ENCODE measurements around the gene NASP. TPM values are rescaled to one million over a fixed set of nuclear protein-coding genes. Genes with fewer than 3 reads are reported as not detected.

Gene NASP
- total RNA-seq, 1 experiment from 2014 or later = 201 TPM

DNA sequence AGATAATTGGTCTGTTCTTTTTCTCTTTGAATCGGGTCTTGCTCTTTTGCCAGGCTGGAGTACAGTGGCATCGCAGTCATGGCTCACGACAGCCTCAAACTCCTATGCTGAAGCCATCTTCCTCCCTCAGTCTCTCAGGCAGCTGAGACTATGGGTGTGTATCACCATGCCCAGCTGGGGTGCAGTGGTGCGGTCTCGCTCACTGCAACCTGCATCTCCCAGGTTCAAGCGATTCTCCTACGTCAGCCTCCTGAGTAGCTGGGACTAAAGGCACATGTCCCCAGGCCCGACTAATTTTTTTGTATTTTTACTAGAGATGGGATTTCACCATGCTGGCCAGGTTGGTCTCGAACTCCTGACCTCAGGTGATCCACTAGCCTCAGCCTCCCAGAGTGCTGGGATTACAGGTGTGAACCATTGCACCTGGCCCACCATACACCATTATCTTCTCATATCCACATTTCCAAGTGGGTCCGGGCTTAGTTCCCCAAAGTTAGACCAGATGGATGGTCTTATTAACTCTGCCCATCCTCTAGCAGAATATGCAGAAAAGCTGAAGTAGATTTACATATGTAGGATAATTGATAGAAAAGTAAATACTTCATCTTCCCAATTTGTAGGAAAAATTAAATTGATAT is 26.9 kb downstream of the NASP start:
- DNase-seq (ENCODE audit: low spot score) = no peak
- in situ Hi-C loops (cut with HindIII; ENCODE audit: low sequenced_read_pairs) = no loop called here

DNA sequence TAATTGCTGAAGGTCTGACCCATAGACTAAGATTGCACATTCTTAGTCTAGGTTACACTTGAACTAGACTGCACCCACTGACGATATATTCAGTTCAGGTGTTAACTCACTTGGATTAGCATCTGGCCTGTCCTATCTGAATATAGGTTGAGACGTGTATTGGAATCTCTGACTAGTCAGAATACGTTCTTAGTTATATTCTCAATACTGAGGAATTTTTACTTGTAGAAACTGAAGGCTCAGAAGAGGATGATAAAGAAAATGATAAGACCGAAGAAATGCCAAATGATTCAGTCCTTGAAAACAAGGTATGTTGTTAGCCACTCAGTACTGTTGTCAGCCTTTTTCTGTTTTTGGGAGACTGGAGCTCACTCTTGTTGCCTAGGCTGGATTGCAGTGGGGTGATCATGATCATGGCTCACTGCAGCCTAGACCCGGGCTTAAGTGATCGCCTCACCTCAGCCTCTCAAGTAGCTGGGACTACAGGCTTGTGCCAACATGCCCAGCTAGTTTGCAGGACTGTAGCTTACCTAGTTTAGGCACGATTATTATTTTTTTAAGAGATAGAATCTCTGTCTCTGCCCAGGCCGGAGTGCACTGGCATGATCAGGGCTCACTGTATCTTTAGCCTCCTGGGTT is 29.2 kb downstream of the NASP start:
- no peak for DNase-seq (ENCODE audit: low spot score)
- in situ Hi-C loops (cut with HindIII; ENCODE audit: low sequenced_read_pairs) = no loop called here

DNA sequence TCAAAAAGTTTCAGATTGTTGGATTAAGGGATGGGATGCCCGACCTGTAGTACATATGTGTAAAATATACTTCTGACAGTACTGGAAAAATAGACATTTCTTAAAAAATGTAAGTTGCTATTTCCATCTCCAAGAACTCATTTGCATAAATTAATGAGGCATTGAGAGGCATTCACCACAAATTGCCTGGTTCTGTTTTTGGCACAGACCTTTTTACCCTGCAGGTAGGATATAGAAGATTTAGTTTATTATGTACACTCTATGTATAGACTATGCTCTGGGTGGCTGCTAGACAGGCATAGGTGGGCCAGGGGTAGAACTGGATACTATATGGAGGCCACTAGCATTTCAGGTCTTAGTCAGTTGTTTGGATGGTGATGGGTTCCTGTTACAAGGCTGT is 32.0 kb downstream of the NASP start:
- DNase-seq (ENCODE audit: low spot score) = no peak
- in situ Hi-C loops (cut with HindIII; ENCODE audit: low sequenced_read_pairs) = no loop called here

DNA sequence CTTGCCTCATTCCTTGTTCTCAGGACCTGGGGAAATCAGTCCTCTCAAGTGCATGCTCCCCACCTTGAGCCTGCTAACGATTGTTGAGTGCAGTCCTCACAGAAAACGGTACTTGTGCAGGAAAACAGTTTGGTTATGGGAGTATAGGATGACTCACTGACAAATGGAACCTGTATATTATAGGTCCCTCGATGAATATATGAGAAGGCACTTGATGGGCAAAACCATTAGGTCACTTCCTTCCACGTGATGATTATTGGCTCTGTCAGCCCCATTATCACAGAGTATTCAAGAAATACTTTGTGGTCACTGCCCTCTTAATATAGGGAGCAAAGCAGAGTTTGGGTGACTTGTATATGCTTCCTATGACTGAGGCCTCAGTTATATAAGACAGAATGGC is 33.8 kb downstream of the NASP start:
- in situ Hi-C loops (cut with HindIII; ENCODE audit: low sequenced_read_pairs) = no loop called here
- DNase-seq (ENCODE audit: low spot score) = no peak

DNA sequence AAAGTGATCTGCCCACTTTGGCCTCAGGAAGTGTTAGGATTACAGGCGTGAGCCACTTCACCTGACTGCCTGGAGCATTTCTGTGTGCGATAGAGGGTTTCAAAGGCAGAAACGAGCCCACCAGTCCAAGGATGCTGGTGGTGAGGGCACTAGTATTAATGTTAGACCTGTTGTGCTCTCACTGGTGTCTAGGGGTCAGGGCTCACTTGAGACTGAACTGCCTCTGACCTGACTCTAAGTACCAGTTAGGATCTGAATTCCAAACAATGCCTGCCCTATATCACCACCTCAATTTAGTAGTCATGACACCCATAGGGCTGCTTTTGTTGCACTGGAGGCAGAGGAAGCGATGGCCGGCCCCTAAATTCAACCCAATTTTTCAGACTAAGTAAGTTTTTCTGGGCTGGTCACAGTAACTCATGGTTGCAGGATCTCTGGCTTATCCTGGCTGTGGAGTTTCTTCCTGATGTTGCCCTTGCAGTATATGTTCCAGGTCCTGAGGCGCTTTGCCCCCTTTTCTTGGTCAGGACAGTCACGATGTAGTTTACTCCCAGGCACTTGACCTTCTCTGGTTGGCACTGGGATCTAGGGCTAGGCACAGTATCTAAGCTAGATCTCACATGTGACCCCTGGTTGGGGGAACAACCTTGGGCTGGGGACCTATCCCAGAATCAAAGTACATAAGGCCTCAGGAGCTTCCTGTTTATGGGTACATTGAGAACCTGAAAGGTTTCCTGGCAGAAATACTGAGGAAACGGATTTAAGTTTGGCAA is 35.5 kb downstream of the NASP start:
- in situ Hi-C loops (cut with HindIII; ENCODE audit: low sequenced_read_pairs) = no loop called here

DNA sequence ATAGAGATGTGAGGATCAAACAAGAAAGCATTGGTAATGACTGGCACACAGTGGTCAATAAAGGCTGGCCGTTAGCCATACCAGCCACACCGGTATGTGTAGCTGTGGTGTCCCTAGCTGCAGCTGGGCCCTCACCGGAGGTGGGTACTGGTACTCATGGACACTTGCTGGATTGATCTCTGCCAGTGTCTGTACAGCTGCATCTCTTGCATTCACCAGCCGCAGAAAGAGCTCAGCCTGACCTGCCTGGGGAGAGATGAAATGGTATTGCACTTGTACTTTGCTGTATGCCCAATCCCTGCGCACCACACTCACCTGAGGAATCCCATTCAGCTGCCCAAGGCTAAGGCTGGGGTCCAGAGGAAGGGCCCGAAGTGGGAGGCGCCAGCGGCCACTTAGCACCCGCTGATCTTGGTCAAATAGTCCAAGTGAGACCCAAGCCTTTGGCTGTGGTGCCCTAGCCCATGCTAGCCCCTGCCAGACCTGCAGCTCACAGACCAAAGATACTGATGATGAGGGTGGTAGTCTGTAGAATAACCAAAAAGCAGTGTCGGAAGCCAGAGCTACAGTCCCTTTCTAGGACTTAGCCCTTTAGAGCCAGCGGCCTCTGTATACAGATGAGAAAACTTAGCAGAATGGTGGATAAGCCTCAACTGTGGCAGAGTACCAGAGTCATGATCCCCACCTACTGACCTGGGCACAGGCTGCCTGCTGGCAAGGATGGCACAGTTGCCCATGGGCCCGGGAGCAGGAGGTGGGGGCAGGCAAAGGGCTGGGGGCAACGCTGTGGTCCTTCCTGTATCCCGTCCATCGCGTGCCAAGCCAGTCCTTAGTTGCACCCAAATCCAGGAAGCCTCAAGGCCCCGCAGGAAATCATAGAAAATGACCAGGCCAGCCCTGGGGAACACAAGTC is 37.0 kb downstream of the NASP start:
- in situ Hi-C loops (cut with HindIII; ENCODE audit: low sequenced_read_pairs) = no loop called here
- no peak for DNase-seq (ENCODE audit: low spot score)

More for the DNA sequence above, 35.5 kb downstream of the NASP start:
- DNase-seq (ENCODE audit: low spot score) = no peak

DNA sequence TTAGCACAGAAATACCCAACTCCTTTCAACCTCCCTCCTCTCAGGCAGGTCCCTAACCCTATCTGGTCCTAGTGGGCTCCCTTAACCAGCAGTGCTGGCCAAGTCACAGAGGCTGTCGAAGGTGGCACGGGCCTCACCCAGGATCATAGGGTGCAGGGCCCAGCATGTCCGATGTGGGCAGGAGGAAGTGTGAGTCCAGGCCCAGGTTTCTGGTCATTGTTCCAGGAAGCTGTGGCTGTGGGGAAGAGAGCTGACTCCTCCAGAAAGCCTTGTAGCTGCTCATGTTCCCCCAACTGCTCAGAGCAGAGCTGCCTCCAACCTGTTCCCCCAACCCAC is 37.6 kb downstream of the NASP start:
- in situ Hi-C loops (cut with HindIII; ENCODE audit: low sequenced_read_pairs) = no loop called here
- DNase-seq (ENCODE audit: low spot score) = no peak

DNA sequence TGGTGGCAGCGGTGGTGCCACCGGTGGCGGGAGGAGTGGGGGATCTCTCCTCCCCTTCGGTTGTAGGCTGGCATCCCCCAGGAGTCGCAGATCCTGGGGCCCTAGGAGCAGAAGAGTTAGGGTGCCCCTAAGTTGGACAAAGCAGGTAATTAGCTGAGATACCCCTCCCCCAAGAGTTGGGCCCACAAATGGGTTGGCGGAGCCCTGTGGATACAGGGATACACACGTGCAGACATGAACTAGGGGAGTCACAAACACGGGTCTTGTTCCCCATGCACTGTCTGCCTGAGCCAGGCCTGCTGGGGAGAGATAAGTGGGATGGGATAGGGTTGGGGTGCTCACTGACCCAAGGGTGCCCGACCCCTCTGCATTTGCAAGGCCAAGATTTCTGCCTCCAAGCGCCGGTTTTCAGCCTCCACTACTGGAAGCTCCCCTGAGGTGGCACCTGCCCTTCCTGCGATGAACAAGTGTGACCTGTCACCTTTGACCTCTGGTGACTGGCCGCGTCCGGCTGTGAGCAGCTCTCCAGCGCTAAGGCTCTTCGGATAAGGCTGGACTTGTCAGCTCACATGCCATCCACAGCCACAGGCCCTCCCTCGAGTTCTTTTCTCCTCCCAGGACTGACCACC is 38.2 kb downstream of the NASP start:
- no peak for DNase-seq (ENCODE audit: low spot score)
- in situ Hi-C loops (cut with HindIII; ENCODE audit: low sequenced_read_pairs) = no loop called here

DNA sequence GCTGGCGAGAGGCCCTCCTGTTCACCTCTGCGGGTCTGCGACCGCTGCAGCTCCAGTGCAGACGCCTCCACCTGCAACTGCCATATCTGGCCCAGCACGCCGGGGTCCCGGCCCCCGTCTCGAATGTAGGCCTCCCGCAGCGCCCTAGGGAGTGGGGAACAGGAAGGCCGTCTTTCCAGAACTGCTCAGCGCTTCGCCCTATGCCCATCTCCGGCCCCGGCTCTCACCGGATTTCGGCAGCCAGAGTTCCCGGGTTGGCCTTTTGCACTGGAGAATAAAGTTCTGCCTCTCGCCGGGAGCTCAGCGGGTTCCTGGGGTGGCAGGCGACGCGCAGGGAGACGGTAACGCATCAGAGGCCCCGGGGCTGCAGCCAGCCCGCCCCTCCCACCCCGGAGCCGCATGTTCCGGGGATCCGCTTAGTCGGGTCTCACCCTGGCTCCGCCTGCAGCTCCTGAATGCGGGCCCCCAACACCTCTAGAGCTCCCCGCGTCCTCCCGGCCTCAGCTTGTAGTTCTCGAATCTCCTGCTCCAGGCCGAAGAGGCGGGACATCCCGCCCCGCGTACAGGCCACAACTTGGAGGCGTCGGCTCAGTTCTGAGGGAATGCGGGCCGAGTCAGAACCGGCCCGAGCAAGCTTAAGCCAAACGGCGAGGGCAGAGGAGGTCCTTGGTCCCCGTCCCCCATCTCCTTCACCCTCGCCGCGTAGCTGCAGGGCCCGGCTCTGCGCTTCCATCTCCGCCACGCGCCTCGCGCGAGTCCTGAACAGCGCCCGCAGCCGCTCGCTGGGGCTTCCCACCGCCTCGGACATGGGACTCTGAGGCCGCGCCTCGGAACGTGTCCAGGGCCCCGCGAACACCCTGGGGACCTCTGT is 38.9 kb downstream of the NASP start:
- in situ Hi-C loops (cut with HindIII; ENCODE audit: low sequenced_read_pairs) = no loop called here
- DNase-seq (ENCODE audit: low spot score) = no peak

DNA sequence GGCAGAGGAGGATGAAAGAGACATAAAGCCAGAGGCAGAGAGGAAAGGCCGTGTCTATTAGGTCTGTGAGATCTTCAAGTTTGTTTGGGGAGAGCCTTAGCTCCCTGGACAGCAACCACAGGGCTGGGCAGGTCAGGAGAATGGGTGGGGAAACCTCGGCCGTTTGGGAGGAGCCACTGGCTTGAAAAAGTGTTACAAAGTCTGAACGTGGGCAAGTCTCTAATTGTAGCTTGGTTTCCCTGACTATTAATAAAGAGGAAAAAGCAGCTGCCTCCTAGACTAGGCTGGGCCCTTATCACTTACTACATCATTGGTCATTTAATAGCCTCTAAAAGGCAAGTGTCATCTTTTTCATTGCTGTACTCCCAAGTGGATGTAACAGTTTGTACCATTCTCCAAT is 40.1 kb downstream of the NASP start, which contains the start of gene CCDC17:
Gene CCDC17, minus strand, starts transcription at position 83 of the 400 bp plus-strand sequence. CDS start 145 bp downstream, outside the sequence.
- no peak for DNase-seq (ENCODE audit: low spot score)
- in situ Hi-C loops (cut with HindIII; ENCODE audit: low sequenced_read_pairs) = no loop called here

DNA sequence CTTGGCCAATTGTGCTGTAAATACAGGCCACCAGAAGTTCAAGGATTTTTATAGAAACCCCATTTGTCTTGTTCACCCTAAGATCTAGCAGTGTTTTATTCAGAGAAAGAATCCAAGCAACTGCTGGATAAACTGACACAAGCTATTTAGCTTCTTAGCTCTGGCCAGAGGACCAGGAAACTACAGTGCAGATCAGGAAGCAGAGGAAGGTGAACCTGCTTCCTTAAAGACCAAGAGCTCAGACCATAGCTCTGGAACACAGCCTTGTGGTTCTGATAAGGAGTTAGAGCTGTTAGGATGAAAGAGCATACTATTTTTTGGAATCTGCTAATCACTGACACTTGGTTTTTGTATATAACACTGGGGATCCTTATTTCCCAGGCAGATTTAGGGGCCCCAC is 45.2 kb downstream of the NASP start:
- DNase-seq (ENCODE audit: low spot score) = no peak
- in situ Hi-C loops (cut with HindIII; ENCODE audit: low sequenced_read_pairs) = loop anchor here (25.0 kb wide), 1 partner anchor 233 kb away; no protein-coding TSS in a partner anchor

DNA sequence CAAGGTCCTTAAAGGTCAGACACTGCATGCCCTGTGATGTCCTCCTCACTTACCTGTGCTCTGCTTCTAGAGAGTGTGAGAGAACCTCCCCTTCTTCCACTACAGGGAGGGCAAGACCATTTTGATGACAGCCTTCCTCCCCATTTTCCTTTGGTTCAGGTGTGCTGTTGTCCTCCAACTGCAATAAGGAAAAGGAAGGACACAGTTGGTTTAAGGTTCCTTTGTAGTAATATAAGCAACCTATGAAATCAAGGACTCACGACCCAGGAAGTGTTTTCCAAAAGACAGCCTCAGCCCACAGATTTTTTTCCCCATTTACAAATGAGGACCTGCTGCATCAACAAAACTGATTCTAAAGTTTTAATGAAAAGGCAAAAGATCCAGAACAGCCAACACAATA is 46.6 kb downstream of the NASP start:
- no peak for DNase-seq (ENCODE audit: low spot score)
- in situ Hi-C loops (cut with HindIII; ENCODE audit: low sequenced_read_pairs) = loop anchor here (25.0 kb wide), 1 partner anchor 232 kb away; no protein-coding TSS in a partner anchor

DNA sequence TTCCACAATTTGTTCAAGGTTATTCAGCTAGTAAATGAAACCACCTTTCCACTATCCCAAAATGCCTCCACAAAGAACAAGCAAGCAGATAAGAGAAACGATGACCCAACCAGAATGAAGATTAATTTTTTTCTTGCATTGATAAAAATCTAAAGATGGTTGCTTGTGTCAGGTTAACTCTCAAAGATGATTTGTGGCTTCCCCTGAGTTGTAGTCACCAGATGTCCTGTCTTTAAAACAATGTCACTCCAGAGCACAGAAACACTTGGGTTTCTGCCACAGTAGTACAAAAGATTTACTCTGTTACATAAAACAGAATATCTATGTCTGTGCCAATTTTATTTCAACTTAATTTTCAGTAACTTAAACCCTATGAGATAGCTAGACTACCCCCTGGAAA is 51.4 kb downstream of the NASP start:
- in situ Hi-C loops (cut with HindIII; ENCODE audit: low sequenced_read_pairs) = loop anchor here (25.0 kb wide), 1 partner anchor 227 kb away; no protein-coding TSS in a partner anchor
- DNase-seq (ENCODE audit: low spot score) = no peak

DNA sequence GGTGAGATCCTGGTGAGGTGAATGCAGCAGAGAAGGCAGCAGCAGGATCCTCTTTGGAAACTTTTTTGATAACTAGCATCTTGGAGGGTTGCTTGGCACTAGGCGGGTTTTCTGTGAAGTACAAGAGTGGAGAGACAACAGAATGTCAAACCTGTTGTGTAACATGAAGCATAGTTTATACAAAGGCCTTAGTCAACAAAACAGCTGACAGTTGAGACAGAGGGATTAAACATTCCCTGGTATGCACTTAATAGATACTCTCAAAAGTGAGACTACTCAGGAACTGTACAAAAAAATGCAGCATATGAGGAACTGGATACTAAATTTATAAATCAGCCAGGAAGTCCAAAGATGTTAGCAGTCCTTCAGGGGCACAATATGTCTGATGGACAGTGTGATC is 56.5 kb downstream of the NASP start:
- no peak for DNase-seq (ENCODE audit: low spot score)

DNA sequence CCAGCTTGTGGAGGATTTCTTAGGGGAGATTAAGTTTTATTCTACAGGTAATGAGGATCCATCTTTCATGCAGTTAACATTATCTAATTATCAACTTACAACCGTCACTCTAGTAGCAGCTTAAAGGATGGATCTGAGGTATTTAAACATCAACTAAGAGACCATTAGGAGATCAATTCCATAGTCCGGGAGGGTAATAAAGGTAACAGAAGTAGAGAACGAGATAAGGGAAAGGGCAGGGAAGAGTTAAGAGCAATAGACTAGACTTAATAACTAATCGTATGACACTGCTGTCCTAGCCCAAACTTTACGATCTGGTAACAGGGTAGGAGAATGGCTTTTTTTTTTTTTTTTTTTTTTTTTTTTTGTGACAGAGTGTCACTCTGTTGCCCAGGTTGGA is 59.5 kb downstream of the NASP start:
- in situ Hi-C loops (cut with HindIII; ENCODE audit: low sequenced_read_pairs) = loop anchor here (25.0 kb wide), 1 partner anchor 219 kb away; no protein-coding TSS in a partner anchor
- DNase-seq (ENCODE audit: low spot score) = no peak

More for the DNA sequence above, 56.5 kb downstream of the NASP start:
- in situ Hi-C loops (cut with HindIII; ENCODE audit: low sequenced_read_pairs) = loop anchor here (25.0 kb wide), 1 partner anchor 222 kb away; no protein-coding TSS in a partner anchor

DNA sequence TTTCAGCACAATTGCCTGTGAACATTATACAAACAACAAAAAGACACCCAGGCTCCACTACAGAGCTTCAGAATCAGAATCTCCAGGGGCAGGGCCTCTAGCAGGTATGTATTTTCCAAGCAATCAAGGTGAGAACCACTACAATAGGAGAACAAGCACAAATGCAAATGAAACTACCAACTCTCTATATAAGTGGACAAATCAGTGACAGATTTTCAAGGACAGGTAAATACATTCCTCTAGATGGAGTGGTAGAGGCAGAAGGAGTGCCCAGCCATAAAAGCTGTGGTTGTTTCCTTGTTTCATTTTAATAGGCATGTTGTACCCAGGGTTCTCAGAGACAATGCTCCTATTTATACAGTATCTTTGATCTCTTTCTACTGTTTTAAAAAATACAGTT is 60.1 kb downstream of the NASP start:
- DNase-seq (ENCODE audit: low spot score) = no peak
- in situ Hi-C loops (cut with HindIII; ENCODE audit: low sequenced_read_pairs) = loop anchor here (25.0 kb wide), 1 partner anchor 218 kb away; no protein-coding TSS in a partner anchor

DNA sequence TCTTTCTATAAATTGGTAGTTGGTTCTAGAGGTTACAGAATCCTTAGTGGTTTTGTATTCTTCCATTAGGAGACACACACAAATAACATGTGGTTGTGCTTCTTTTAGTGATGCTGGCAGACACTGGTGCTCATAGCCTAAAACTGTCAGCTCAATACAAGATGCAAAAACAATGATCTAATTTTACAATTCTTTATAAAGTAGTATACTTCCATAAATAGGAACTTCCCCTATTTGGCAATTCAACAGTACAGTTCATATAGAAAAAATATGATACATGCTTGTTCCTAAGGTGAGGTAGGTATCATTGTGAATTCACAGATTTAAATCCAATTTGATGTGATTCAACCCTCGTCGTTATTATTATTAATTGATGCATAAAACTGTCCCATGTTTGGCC is 60.8 kb downstream of the NASP start:
- in situ Hi-C loops (cut with HindIII; ENCODE audit: low sequenced_read_pairs) = loop anchor here (25.0 kb wide), 1 partner anchor 218 kb away; no protein-coding TSS in a partner anchor
- no peak for DNase-seq (ENCODE audit: low spot score)
